CD14-positive monocyte (primary cell): ENCODE results near the gene C10orf67. TPM values are rescaled to one million over a fixed set of nuclear protein-coding genes. Genes with fewer than 3 reads are reported as not detected.

ENCODE experiments used
- DNase-seq, 3 donors: peaks; one replicate each; pipeline ENCODE4 v3.0.0-alpha.2; 2011 to 2022
- H2AFZ ChIP-seq: 2 replicates; pipeline ENCODE4 v1.6.0; 2012; ENCODE audit warnings: mild to moderate bottlenecking, low read depth, low read length, inconsistent platforms; ENCODE audit not compliant: insufficient read depth, poor library complexity, severe bottlenecking
- H3K27ac ChIP-seq, 2 donors: 1 replicate in 1 of 2; 2 replicates in 1 of 2; pipeline ENCODE4 v1.5.1; 2012 to 2013; ENCODE audit warnings: low read length in 2 of 2, control low read depth in 1 of 2, inconsistent platforms in 1 of 2, low read depth in 1 of 2, mild to moderate bottlenecking in 1 of 2
- H3K27me3 ChIP-seq, 2 donors: one replicate each; pipeline versions ENCODE4 v1.6.0 to v1.6.1; 2011 to 2013; ENCODE audit warnings: low read length in 2 of 2; ENCODE audit not compliant: control insufficient read depth in 2 of 2, insufficient read depth in 2 of 2
- H3K36me3 ChIP-seq, 2 donors: replicated peaks in 1 of 2; 1 replicate in 1 of 2; 2 replicates in 1 of 2; pipeline versions ENCODE4 v1.5.1 to v1.6.1; 2012 to 2013; ENCODE audit warnings: low read length in 2 of 2, control low read depth in 1 of 2, inconsistent platforms in 1 of 2, mild to moderate bottlenecking in 1 of 2; ENCODE audit not compliant: insufficient read depth in 2 of 2, control insufficient read depth in 1 of 2
- H3K4me1 ChIP-seq, 2 donors: 1 replicate in 1 of 2; 2 replicates in 1 of 2; pipeline versions ENCODE4 v1.5.1 to v1.6.1; 2012 to 2013; ENCODE audit warnings: low read length in 2 of 2, control low read depth in 1 of 2, inconsistent platforms in 1 of 2, mild to moderate bottlenecking in 1 of 2, moderate library complexity in 1 of 2; ENCODE audit not compliant: insufficient read depth in 2 of 2, control insufficient read depth in 1 of 2
- H3K4me2 ChIP-seq: replicated peaks from 2 replicates; pipeline ENCODE3; 2012; ENCODE audit warnings: low read length, moderate library complexity, mild to moderate bottlenecking; ENCODE audit not compliant: poor library complexity, severe bottlenecking; ENCODE audit errors: extremely low read depth
- H3K4me3 ChIP-seq, 3 experiments: fragments of 200-600 bp in 1 of 3; sonication (generic) in 1 of 3; replicated peaks in 1 of 3; 1 replicate in 2 of 3; 2 replicates in 1 of 3; pipeline ENCODE4 v1.5.1; 2011 to 2013; ENCODE audit warnings: low read length in 3 of 3, mild to moderate bottlenecking in 3 of 3, control low read depth in 2 of 3, low read depth in 2 of 3, inconsistent platforms in 1 of 3, moderate library complexity in 1 of 3
- H3K79me2 ChIP-seq: 2 replicates; pipeline ENCODE4 v1.6.0; 2012; ENCODE audit warnings: mild to moderate bottlenecking, control low read depth, inconsistent platforms, low read length, moderate library complexity; ENCODE audit not compliant: insufficient read depth
- H3K9ac ChIP-seq: 2 replicates; pipeline ENCODE4 v1.6.0; 2017; ENCODE audit warnings: low read length, mild to moderate bottlenecking; ENCODE audit not compliant: insufficient read depth, poor library complexity, severe bottlenecking
- H3K9me3 ChIP-seq, 2 donors: replicated peaks in 1 of 2; 1 replicate in 1 of 2; 2 replicates in 1 of 2; pipeline versions ENCODE4 v1.5.1 to v1.6.1; 2012 to 2013; ENCODE audit warnings: low read length in 2 of 2, control low read depth in 1 of 2; ENCODE audit not compliant: control insufficient read depth in 1 of 2, insufficient read depth in 1 of 2
- H4K20me1 ChIP-seq: 2 replicates; pipeline ENCODE4 v1.6.0; 2012; ENCODE audit warnings: mild to moderate bottlenecking, low read length, control low read depth, moderate library complexity; ENCODE audit not compliant: insufficient read depth
- H3K27ac Mint-ChIP-seq, 7 donors: one replicate each; pipeline ENCODE4 v1.8.0; 2020; ENCODE audit warnings: mild to moderate bottlenecking in 7 of 7, mixed read lengths in 7 of 7, moderate library complexity in 6 of 7, inconsistent platforms in 2 of 7
- H3K27me3 Mint-ChIP-seq, 3 donors: one replicate each; pipeline ENCODE4 v1.8.0; 2021 to 2022; ENCODE audit warnings: low read depth in 3 of 3, mild to moderate bottlenecking in 3 of 3, mixed read lengths in 3 of 3, moderate library complexity in 3 of 3, inconsistent platforms in 1 of 3
- H3K36me3 Mint-ChIP-seq, 2 donors: one replicate each; pipeline ENCODE4 v1.8.0; 2020; ENCODE audit warnings: mixed read lengths in 2 of 2, inconsistent platforms in 1 of 2, mild to moderate bottlenecking in 1 of 2
- H3K4me1 Mint-ChIP-seq: one replicate; pipeline ENCODE4 v1.8.0; 2020; ENCODE audit warnings: mild to moderate bottlenecking, mixed read lengths
- H3K4me3 Mint-ChIP-seq, 2 donors: one replicate each; pipeline ENCODE4 v1.8.0; 2020; ENCODE audit warnings: mild to moderate bottlenecking in 2 of 2, mixed read lengths in 2 of 2, moderate library complexity in 1 of 2
- H3K9me3 Mint-ChIP-seq, 7 donors: one replicate each; pipeline ENCODE4 v1.8.0; 2020 to 2022; ENCODE audit warnings: mixed read lengths in 7 of 7, mild to moderate bottlenecking in 6 of 7, moderate library complexity in 6 of 7, inconsistent platforms in 2 of 7
- WGBS: methylation state at CpG from one replicate; pipeline ENCODE4 v1.1.5; 2013; ENCODE audit warnings: missing lambda C conversion rate; ENCODE audit not compliant: insufficient coverage; 5-methylcytosine and 5-hydroxymethylcytosine counted together
- intact Hi-C, 2 donors: fragments of 100-400 bp; cut with micrococcal nuclease; formaldehyde crosslinking; loops; one replicate each; pipeline versions ENCODE4 v1.15.0 to v1.15.1; 2023
- polyA plus RNA-seq, 3 donors: library from polyadenylated mRNA; depleted of rRNA in 1 of 3; unstranded in 2 of 3; stranded (reverse) in 1 of 3; fragments of 300-500 nt in 2 of 3; fragments of >200 nt in 1 of 3; fragmentation: Illumina TruSeq in 2 of 3; gene quantifications; 1 replicate in 2 of 3; 2 replicates in 1 of 3; pipeline ENCODE4 v1.2.3, GENCODE V29; 2012 to 2021
- TF ChIP-seq, protein P1 (sequence below): fragments of 200-600 bp; IDR thresholded peaks from one replicate; pipeline ENCODE4 v1.8.0; 2022; ENCODE audit warnings: antibody characterized with exemption, mild to moderate bottlenecking

Gene C10orf67
- polyA plus RNA-seq, 3 donors: not detected

DNA sequence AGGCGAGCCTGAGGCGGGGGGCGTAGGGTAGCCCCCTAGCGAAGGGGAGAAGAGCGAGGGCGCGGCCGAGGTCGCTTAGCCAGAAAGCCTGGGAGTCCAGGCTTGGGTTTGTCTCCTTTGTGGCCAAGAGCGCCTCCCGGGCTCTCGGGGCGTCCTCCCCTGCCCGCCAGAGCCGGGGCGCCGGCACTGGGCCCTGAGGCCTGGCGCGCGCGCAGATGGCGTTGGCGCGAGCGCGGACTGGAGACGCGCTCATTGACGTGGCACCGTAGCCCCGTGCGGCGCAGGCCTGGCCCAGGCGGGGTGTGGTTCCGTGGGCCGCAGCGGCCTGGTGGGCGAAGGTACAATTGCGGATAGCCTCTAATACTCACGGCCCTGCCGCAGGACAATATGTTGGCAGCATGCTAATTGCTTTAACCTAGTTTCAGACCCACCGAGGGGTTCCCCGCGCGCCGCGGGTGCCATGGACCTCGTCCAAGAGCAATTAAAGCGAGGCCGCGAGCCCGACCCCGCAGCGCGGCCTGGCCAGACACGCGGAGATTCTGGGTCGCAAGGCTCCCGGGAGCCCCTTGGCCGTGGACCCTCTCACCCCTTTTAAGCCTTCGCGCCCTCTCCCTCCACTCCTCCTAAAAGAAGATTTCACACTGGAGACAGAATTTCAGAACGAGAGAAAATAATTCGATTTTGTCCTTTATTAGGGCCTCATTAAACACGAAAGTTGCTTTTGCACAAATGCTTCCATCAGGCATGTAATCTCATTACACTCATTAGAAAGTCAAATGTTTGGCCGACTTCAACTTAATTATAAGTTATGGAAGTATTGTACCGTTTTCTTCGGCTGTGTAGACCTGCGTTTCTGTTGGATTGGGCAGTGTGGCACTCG, 149.4 kb downstream of the C10orf67 start:
- TF ChIP-seq, protein P1, sequence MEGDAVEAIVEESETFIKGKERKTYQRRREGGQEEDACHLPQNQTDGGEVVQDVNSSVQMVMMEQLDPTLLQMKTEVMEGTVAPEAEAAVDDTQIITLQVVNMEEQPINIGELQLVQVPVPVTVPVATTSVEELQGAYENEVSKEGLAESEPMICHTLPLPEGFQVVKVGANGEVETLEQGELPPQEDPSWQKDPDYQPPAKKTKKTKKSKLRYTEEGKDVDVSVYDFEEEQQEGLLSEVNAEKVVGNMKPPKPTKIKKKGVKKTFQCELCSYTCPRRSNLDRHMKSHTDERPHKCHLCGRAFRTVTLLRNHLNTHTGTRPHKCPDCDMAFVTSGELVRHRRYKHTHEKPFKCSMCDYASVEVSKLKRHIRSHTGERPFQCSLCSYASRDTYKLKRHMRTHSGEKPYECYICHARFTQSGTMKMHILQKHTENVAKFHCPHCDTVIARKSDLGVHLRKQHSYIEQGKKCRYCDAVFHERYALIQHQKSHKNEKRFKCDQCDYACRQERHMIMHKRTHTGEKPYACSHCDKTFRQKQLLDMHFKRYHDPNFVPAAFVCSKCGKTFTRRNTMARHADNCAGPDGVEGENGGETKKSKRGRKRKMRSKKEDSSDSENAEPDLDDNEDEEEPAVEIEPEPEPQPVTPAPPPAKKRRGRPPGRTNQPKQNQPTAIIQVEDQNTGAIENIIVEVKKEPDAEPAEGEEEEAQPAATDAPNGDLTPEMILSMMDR: no peak
- peaks cover 81 to 95% (median 85%) of the 10 kb centered on the region in 3 donors for H3K27me3 Mint-ChIP-seq
- H3K9me3 Mint-ChIP-seq: peaks cover 0 to 22% (median 2%) of the 10 kb centered on the region in 7 donors
- no peaks in the 10 kb centered on the region for H3K36me3 Mint-ChIP-seq
- intact Hi-C loops: no loop called here
- no peaks in the 10 kb centered on the region for H3K4me1 ChIP-seq
- peaks cover 74 to 89% of the 10 kb centered on the region in 2 donors for H3K27me3 ChIP-seq
- H3K9ac ChIP-seq: no peak overlapping the region
- H3K4me1 Mint-ChIP-seq: peaks cover 1% of the 10 kb centered on the region
- H3K36me3 ChIP-seq: no peaks in the 10 kb centered on the region
- no peak overlapping the region for H3K27ac ChIP-seq
- H3K9me3 ChIP-seq: peaks cover 0 to 41% of the 10 kb centered on the region in 2 donors
- H3K4me3 ChIP-seq: no peak overlapping the region
- no peaks in the 10 kb centered on the region for H4K20me1 ChIP-seq
- H3K27ac Mint-ChIP-seq: no peak overlapping the region
- H3K79me2 ChIP-seq: no peaks in the 10 kb centered on the region
- H3K4me2 ChIP-seq: no peak overlapping the region
- no peak for DNase-seq
- peak overlapping the region in 1 of 2 donors; percentile 79 for H3K4me3 Mint-ChIP-seq
- H2AFZ ChIP-seq: no peak overlapping the region
- WGBS: 5% methylated on average over 68 of the region's 70 CpGs

DNA sequence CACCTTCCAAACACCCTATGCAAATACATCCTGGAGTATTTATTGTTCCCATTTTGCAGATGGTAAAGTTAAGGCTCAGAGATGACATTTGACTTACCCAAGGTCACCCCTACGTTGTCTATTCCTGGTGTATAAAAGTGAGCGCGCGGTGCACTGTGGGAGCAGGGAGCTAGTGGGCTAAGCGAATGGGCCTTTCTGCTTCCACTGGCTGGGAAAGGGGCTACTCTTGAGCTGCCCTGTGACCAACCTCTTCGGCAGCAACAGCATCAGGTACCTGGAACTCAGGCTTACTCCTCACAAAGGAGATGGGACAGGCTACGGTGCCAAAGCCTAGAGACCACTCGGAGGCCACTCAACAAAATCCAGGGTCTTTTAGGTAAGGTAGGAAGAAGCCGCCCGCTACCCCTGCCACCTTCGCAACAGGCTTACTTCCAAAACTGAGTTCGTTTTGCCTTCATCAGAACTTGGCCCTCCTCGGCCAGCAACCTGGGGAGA, 150.1 kb downstream of the C10orf67 start:
- peaks cover 81 to 95% (median 85%) of the 10 kb centered on the region in 3 donors for H3K27me3 Mint-ChIP-seq
- peaks cover 0 to 36% of the 10 kb centered on the region in 2 donors for H3K9me3 ChIP-seq

More for the DNA sequence above, 150.1 kb downstream of the C10orf67 start:
- H3K4me3 Mint-ChIP-seq: peak overlapping the region in 1 of 2 donors; percentile 75
- H3K79me2 ChIP-seq: no peaks in the 10 kb centered on the region
- H4K20me1 ChIP-seq: no peaks in the 10 kb centered on the region
- H3K4me3 ChIP-seq: no peak overlapping the region
- peaks cover 1% of the 10 kb centered on the region for H3K4me1 Mint-ChIP-seq
- TF ChIP-seq, protein P1: no peak
- H3K4me2 ChIP-seq: no peak overlapping the region
- H3K27ac Mint-ChIP-seq: no peak overlapping the region
- H3K4me1 ChIP-seq: no peaks in the 10 kb centered on the region
- peaks cover 73 to 85% of the 10 kb centered on the region in 2 donors for H3K27me3 ChIP-seq
- H3K9ac ChIP-seq: no peak overlapping the region
- H3K36me3 ChIP-seq: no peaks in the 10 kb centered on the region
- H2AFZ ChIP-seq: no peak overlapping the region
- H3K9me3 Mint-ChIP-seq: peaks cover 0 to 19% (median 2%) of the 10 kb centered on the region in 7 donors
- WGBS: 10% methylated on average over 8 of the region's 13 CpGs
- intact Hi-C loops: no loop called here
- no peak overlapping the region for H3K27ac ChIP-seq
- DNase-seq: no peak
- H3K36me3 Mint-ChIP-seq: no peaks in the 10 kb centered on the region
